ENCODE measurements around the gene RPP14. TPM values are rescaled to one million over a fixed set of nuclear protein-coding genes. Genes with fewer than 3 reads are reported as not detected.

RPP14 gene
- total and polyA plus RNA-seq, 2 of the 4 experiments (the other 2 are of a cell fraction), result 6.6 to 7.8 TPM

DNA sequence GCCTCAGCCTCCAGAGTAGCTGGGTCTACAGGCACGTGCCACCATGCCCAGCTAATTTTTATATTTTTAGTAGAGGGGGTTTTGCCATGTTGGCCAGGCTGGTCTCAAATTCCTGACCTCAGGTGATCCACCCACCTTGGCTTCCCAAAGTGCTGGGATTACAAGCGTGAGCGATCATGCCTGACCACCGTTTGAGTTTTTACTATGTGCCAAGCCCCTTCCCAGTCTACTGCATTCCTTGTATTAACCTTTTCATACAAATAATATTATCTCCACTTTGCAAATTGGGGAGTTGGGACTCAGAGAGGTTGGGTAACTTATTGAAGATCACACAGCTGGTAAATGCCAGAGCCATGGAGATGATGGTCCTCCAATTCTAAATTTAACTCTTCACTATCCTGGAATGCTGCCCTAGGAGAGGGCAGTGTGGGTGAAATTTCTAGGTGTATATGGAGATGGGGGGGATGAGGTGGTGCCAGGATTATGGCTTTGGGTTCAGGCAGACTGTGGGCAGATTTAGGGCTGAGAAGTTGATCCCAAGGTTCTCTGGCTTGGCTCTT, 25.6 kb downstream of the RPP14 start (continued):
- no peak for TF ChIP-seq MAZ (IDR thresholded peaks at IDR 0.05; ENCODE audit: borderline replicate concordance, low read depth, low read length)

DNA sequence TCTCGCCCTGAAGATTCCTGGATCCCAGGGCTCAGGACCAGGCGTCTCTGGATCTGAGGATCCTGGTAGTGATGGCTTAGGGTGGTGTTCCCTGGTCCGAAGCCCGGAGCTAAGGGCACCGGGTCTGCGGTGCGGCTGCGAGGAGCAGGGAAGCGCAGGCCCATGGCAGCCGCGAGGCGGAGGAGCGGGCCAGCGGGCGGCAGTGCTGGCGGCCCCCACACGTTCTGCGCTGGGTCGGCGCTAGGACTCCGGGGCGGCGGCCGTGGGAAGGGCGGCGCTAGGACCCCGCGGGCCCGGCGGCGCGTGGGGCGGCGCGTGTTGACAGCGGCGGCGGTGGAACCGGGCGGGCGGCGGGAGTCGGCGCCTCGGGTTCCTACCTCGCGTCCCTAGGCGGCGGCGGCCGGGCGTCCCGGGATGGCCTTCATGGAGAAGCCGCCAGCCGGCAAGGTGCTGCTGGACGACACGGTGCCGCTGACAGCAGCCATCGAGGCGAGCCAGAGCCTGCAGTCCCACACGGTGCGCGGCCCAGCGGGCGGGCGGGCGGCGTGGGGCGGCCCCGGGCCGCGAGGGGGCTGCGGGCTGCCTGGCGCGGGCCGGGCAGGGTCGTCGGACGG, 26.6 kb downstream of the RPP14 start, which contains the start of gene PXK:
PXK (plus strand) TSS at position 318 of the 614 bp plus-strand sequence; CDS start at position 415, 97 bp downstream.
- Histone ChIP-seq H3K9me3 (ENCODE audit: control insufficient read depth, insufficient read depth, low read length) (no peaks in the 10 kb centered on the region), H3K27ac (ENCODE audit: insufficient read depth, low read length) (peak within 1 kb of the TSS; percentile 93), H3K9me1 (ENCODE audit: insufficient read depth, low read length) (peaks cover 4% of the 10 kb centered on the region; the same call in 1 of the 2 replicates), H3K4me2 (ENCODE audit: low read depth, low read length) (peak within 1 kb of the TSS; percentile 94), H3K4ac (ENCODE audit: low read depth, low read length) (peak within 1 kb of the TSS; percentile 96), H2BK120ac (ENCODE audit: low read depth, low read length) (peak within 1 kb of the TSS; percentile 95), H3K23ac (ENCODE audit: low read depth, low read length) (peak within 1 kb of the TSS; percentile 88; the same call in 1 of the 2 replicates), H3K36me3 (ENCODE audit: control insufficient read depth, insufficient read depth, low read length) (no peaks in the 10 kb centered on the region), H4K91ac (ENCODE audit: insufficient read depth, low read depth, low read length) (peak within 1 kb of the TSS; percentile 89), H4K8ac (ENCODE audit: low read depth in 2 of 2, low read length in 2 of 2) (peak within 1 kb of the TSS; percentile 74 to 98), H3K14ac (replicated peaks; ENCODE audit: low read depth, low read length) (peak within 1 kb of the TSS; percentile 98), H3K27me3 (ENCODE audit: control insufficient read depth, insufficient read depth, low read length) (no peaks in the 10 kb centered on the region), H2BK5ac (ENCODE audit: low read depth, low read length, poor library complexity, severe bottlenecking) (peak within 1 kb of the TSS; percentile 88), H3K18ac (ENCODE audit: low read depth, low read length) (peak within 1 kb of the TSS; percentile 87), H4K5ac (ENCODE audit: low read depth, low read length) (peak within 1 kb of the TSS; percentile 96), H2AK9ac (replicated peaks; ENCODE audit: low read depth, low read length, poor library complexity) (peak within 1 kb of the TSS; percentile 85), H3K56ac (ENCODE audit: extremely low read depth, insufficient read depth, low read length) (peak within 1 kb of the TSS; percentile 52), H2AFZ (replicated peaks; ENCODE audit: low read length, poor library complexity) (peak within 1 kb of the TSS; percentile 98), H4K20me1 (ENCODE audit: insufficient read depth, low read length) (peaks cover 11% of the 10 kb centered on the region; the same call in 1 of the 2 replicates), H3K79me1 (ENCODE audit: low read depth in 1 of 2, low read length in 2 of 2) (peaks cover 9 to 36% of the 10 kb centered on the region in 2 experiments; a peak in 3 of 4 replicates), H2BK15ac (ENCODE audit: low read depth, low read length) (peak within 1 kb of the TSS; percentile 69; the same call in 1 of the 3 replicates), H2BK20ac (ENCODE audit: low read depth, low read length) (peak within 1 kb of the TSS; percentile 92), H3K4me1 (ENCODE audit: control insufficient read depth, insufficient read depth, low read length) (peaks cover 16% of the 10 kb centered on the region), H3K4me3 (ENCODE audit: insufficient read depth, low read depth, low read length) (peak within 1 kb of the TSS; percentile 91), H3K9ac (ENCODE audit: low read depth, low read length) (peak within 1 kb of the TSS; percentile 93), H2AK5ac (ENCODE audit: low read depth, low read length) (peak within 1 kb of the TSS; percentile 78; the same call in 1 of the 2 replicates)
- dilution Hi-C loops (cut with HindIII; ENCODE audit: low sequenced_read_pairs, unreplicated experiment) (no loop called here), in situ Hi-C loops (cut with MboI; ENCODE audit: low sequenced_read_pairs) (loop anchor here (5.0 kb wide), 1 partner anchor 80 kb away; no protein-coding TSS in a partner anchor), intact Hi-C loops (cut with micrococcal nuclease) (loop anchor here (1.0 to 10.0 kb wide), 3 partner anchors 82 to 292 kb away; partner anchors contain the start of gene KCTD6)
- WGBS, 2 experiments (ENCODE audit: extremely low coverage in 2 of 2, insufficient read length in 1 of 2), result 2% methylated on average over 28 of the region's 79 CpGs; no CpG with 5 or more reads in 1 of the 2 experiments
- peak; percentile 70 for DNase-seq
- ChIA-PET CTCF (interaction anchor here (0.6 kb wide), 1 partner anchor 92 kb away, joined by 4 read pairs; no protein-coding TSS in a partner anchor), POLR2A (ENCODE audit: unreplicated experiment) (interaction anchor here (0.5 to 0.6 kb wide), 3 partner anchors 51 to 735 kb away, joined by 3 to 5 read pairs (median 3); no protein-coding TSS in a partner anchor)
- peak; percentile 87 for ATAC-seq (ENCODE audit: low read depth)
- no TSS peak for BruUV-seq (replicated peaks)
- TF ChIP-seq MAZ (IDR thresholded peaks at IDR 0.05; ENCODE audit: borderline replicate concordance, low read depth, low read length) (peak; percentile 88; the same call in 1 of the 2 replicates), BHLHE40 (IDR thresholded peaks at IDR 0.05; ENCODE audit: low read depth, low read length) (0 out of 2 replicates have a peak, but pooled peaks have one; percentile 52), SMC3 (IDR thresholded peaks at IDR 0.05; ENCODE audit: low read depth, low read length) (peak; percentile 14; the same call in 1 of the 2 replicates), RFX5 (IDR thresholded peaks at IDR 0.05; ENCODE audit: low read depth, low read length) (no peak), RCOR1 (IDR thresholded peaks at IDR 0.05; ENCODE audit: insufficient replicate concordance, low read length) (peak; percentile 72), POLR2A (IDR thresholded peaks at IDR 0.05; ENCODE audit: low read depth, low read length) (peak; percentile 32; the same call in 1 of the 2 replicates), NFE2L2 (IDR thresholded peaks at IDR 0.05; ENCODE audit: low read depth, low read length) (no peak), FOS (IDR thresholded peaks at IDR 0.05; ENCODE audit: low read depth, low read length) (no peak), MXI1 (IDR thresholded peaks at IDR 0.05; ENCODE audit: borderline replicate concordance, low read depth, low read length) (peak; percentile 94), RAD21 (IDR thresholded peaks at IDR 0.05; ENCODE audit: low read length) (peak; percentile 46)
- TF ChIP-seq, protein P1, sequence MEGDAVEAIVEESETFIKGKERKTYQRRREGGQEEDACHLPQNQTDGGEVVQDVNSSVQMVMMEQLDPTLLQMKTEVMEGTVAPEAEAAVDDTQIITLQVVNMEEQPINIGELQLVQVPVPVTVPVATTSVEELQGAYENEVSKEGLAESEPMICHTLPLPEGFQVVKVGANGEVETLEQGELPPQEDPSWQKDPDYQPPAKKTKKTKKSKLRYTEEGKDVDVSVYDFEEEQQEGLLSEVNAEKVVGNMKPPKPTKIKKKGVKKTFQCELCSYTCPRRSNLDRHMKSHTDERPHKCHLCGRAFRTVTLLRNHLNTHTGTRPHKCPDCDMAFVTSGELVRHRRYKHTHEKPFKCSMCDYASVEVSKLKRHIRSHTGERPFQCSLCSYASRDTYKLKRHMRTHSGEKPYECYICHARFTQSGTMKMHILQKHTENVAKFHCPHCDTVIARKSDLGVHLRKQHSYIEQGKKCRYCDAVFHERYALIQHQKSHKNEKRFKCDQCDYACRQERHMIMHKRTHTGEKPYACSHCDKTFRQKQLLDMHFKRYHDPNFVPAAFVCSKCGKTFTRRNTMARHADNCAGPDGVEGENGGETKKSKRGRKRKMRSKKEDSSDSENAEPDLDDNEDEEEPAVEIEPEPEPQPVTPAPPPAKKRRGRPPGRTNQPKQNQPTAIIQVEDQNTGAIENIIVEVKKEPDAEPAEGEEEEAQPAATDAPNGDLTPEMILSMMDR (conservative IDR thresholded peaks at IDR 0.05; ENCODE audit: low read depth, low read length), result peak; percentile 37
- TF ChIP-seq, protein P2, sequence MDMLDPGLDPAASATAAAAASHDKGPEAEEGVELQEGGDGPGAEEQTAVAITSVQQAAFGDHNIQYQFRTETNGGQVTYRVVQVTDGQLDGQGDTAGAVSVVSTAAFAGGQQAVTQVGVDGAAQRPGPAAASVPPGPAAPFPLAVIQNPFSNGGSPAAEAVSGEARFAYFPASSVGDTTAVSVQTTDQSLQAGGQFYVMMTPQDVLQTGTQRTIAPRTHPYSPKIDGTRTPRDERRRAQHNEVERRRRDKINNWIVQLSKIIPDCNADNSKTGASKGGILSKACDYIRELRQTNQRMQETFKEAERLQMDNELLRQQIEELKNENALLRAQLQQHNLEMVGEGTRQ (IDR thresholded peaks at IDR 0.05; ENCODE audit: low read depth, low read length), result no peak; the same call in 1 of the 2 replicates
